GM10248 (cell line): ENCODE measurements around the gene RAET1L.
"Not testable (repeated sequence)": the region's sequence is repeated elsewhere in the genome, so short reads cannot be mapped to it uniquely, and the experiment has no call there.

Source experiments
- CTCF ChIA-PET: fragments of 300-600 bp; sonication (Branson Sonifier 250); formaldehyde crosslinking; extraction: SDS; loops from one replicate; lab custom pipeline; 2021; ENCODE audit warnings: antibody characterized with exemption; lab: Yijun Ruan, JAX
- POLR2A ChIA-PET: fragments of 350-650 bp; sonication (Branson Sonifier 250); formaldehyde crosslinking; extraction: SDS; loops from one replicate; lab custom pipeline; 2020; ENCODE audit warnings: antibody characterized with exemption; lab: Yijun Ruan, JAX
- DNase-seq: peaks from one replicate; pipeline ENCODE4 v3.0.0; 2012; ENCODE audit errors: extremely low spot score
- CTCF ChIP-seq: IDR thresholded peaks from 2 replicates; pipeline ENCODE4 v1.5.1; 2012; ENCODE audit warnings: mild to moderate bottlenecking, low read depth; ENCODE audit errors: extremely low read depth, missing control alignments, control extremely low read depth

Gene RAET1L

DNA sequence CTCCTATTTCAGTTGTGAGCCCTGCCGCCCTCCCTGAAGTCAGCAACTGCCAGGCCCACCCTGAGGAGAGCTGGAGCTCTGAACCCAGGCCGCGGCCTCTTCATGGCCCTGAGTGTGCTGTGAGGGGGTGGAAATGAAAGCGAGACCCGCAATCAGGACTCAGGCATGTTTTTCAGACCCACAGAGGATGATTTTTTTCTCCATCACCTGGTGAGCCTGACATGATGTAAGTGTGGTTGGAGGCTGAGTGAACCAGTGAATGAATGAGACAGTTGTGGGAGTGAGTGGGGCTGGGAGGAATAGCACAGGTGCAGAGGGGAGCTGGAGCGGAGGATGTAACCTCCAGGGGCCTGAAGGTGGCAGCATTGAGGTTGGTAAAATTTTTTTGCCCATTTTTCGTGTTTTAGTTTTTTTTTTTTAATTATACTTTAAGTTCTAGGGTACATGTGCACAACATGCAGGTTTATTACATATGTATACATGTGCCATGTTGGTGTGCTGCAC lies 18.3 kb downstream of the RAET1L start:
- TF ChIP-seq CTCF, result peak; percentile 40
- POLR2A ChIA-PET, result no interaction called here
- peak; percentile 58 for DNase-seq
- CTCF ChIA-PET, result interaction anchor here (0.7 to 1.9 kb wide), 6 partner anchors 10 to 58 kb away, joined by 3 to 5 read pairs (median 4); no protein-coding TSS in a partner anchor

GRCh38 chr6:150005761-150006651 lies 19.3 kb downstream of the RAET1L start:
- no peak for TF ChIP-seq CTCF
- no peak for DNase-seq
- ChIA-PET POLR2A (no interaction called here), CTCF (interaction anchor here (1.5 to 1.9 kb wide), 2 partner anchors 11 to 15 kb away, joined by 5 read pairs; no protein-coding TSS in a partner anchor)

DNA sequence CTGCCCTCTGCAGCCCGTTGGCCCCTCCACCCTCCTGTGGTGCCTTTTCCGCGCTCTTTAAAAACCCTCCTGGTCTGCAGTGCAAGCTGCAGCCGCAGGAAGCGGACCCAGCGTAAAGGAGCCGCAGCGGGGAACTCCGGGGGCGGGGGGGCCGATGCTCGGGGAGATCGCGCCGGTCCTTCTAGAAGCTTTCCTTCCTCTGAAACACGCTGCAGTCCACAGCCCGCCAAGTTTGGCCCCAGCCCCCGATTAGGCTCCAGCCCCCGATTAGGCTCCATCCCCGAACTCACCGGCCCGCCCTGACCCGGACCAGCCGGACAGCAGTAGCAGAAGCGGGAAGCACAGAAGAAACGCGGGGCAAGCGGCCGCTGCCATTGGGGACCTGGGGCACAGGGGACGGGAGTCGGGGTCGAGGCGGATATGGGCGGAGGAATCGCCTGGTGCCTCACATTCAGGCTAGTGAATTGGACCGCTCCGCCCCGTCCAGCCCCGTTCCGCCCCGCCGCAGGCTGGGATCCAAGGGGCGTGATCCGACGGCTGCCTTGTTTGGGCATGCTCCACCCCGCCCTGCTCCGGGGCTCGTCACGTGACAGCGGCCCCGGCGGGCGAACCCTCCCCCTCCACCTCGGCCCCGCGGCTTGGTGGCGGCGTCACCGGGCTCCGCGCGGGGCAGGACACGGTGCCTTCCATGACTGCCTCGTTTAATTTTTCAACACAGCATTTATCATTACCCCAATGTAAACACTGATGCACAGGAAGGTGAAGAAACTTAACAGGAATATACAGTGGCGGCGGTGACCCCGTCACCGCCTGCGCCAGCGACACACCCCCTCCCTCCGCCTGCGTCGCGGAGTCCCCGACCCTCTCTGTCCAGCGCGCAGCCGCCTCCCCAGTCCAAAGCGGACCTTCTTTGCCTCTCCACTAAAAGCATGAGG lies 20.3 kb downstream of the RAET1L start:
- no peak for TF ChIP-seq CTCF
- CTCF ChIA-PET, result interaction anchor here (0.9 to 2.5 kb wide), 2 partner anchors 11 to 813 kb away, joined by 3 to 6 read pairs; no protein-coding TSS in a partner anchor
- POLR2A ChIA-PET, result interaction anchor here (0.6 kb wide), 1 partner anchor 1081 kb away, joined by 4 read pairs; no protein-coding TSS in a partner anchor
- peak; percentile 88 for DNase-seq

- peak; percentile 60 for DNase-seq
- POLR2A ChIA-PET, result interaction anchor here (0.6 kb wide), 1 partner anchor 1080 kb away, joined by 4 read pairs; no protein-coding TSS in a partner anchor
Observed at GRCh38 chr6:150004101-150004782, 21.1 kb downstream of the RAET1L start.

GRCh38 chr6:150003599-150003998 lies 21.7 kb downstream of the RAET1L start:
- POLR2A ChIA-PET, DNase-seq: not testable (repeated sequence)
- CTCF ChIA-PET, result interaction anchor here (2.5 kb wide), 1 partner anchor 13 kb away, joined by 6 read pairs; no protein-coding TSS in a partner anchor

More at GRCh38 chr6:150004101-150004782, 21.1 kb downstream of the RAET1L start:
- CTCF ChIA-PET, result interaction anchor here (0.9 to 2.5 kb wide), 2 partner anchors 12 to 813 kb away, joined by 3 to 6 read pairs; no protein-coding TSS in a partner anchor
- no peak for TF ChIP-seq CTCF

DNA sequence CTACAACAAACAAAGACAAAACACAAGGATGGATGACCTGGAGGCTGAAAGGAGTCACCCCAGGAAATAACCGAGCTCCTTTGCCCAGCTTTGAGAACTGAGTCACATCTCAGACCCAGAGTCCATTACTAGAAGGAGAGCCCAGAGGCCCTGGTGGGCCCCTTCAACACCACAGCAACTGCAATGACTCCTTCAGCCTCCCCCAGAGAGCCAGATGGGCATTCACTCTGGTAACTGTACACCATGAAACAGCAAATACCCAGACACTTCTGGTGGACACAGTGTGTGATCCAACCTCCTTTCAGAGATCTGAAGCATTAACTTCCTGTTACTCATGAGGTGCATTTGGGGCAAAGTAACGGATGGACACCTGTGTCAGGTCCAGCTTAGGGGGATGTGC lies 22.6 kb downstream of the RAET1L start:
- ChIA-PET CTCF (interaction anchor here (2.5 kb wide), 1 partner anchor 14 kb away, joined by 6 read pairs; no protein-coding TSS in a partner anchor), POLR2A (no interaction called here)
- TF ChIP-seq CTCF, result no peak
- no peak for DNase-seq
